HEK293 (cell line): Measurements from ENCODE around the gene CTBP1.

ENCODE experiments used
- CTCF ChIA-PET: fragments of 350-600 bp; formaldehyde crosslinking; extraction: SDS; loops from one replicate; lab custom pipeline; 2021; ENCODE audit warnings: antibody characterized with exemption; lab: Yijun Ruan, JAX
- POLR2A ChIA-PET: fragments of 300-600 bp; formaldehyde crosslinking; extraction: SDS; loops from one replicate; lab custom pipeline; 2020; ENCODE audit warnings: antibody characterized with exemption, inconsistent platforms; lab: Yijun Ruan, JAX
- H3K27ac ChIP-seq: fragments of 200-500 bp; sonication (Bioruptor generic); 2 replicates; pipeline ENCODE4 v1.5.1; 2014; ENCODE audit warnings: low read depth, low read length, control low read depth, inconsistent platforms; ENCODE audit errors: extremely low read depth
- H3K36me3 ChIP-seq, 2 experiments: fragments of 200-500 bp in 1 of 2; sonication (Bioruptor generic) in 1 of 2; 1 replicate in 1 of 2; 2 replicates in 1 of 2; pipeline ENCODE4 v1.5.1; 2014 to 2017; ENCODE audit warnings: inconsistent platforms in 2 of 2, low read length in 2 of 2; ENCODE audit not compliant: control insufficient read depth in 2 of 2, insufficient read depth in 1 of 2
- H3K4me1 ChIP-seq: fragments of 200-500 bp; sonication (Bioruptor generic); 2 replicates; pipeline ENCODE4 v1.5.1; 2014; ENCODE audit warnings: mild to moderate bottlenecking, low read length, inconsistent platforms; ENCODE audit not compliant: control insufficient read depth, insufficient read depth
- H3K4me3 ChIP-seq: 2 replicates; pipeline ENCODE4 v1.5.1; 2011; ENCODE audit warnings: low read depth, mild to moderate bottlenecking, control low read depth, low read length, moderate library complexity
- H3K9me3 ChIP-seq: fragments of 200-500 bp; sonication (Bioruptor generic); 2 replicates; pipeline ENCODE4 v1.5.1; 2014; ENCODE audit warnings: low read depth, low read length, inconsistent platforms; ENCODE audit not compliant: control insufficient read depth, insufficient read depth
- GLIS2 ChIP-seq: fragments of 450-650 bp; formaldehyde crosslinking; IDR thresholded peaks from 2 replicates; pipeline ENCODE4 v1.5.1; 2016; ENCODE audit warnings: missing biosample characterization, missing genetic modification characterization
- KLF16 ChIP-seq: fragments of 450-650 bp; formaldehyde crosslinking; IDR thresholded peaks from 2 replicates; pipeline ENCODE4 v1.5.1; 2017; ENCODE audit warnings: missing biosample characterization, missing genetic modification characterization
- KLF7 ChIP-seq: fragments of 450-650 bp; formaldehyde crosslinking; IDR thresholded peaks from 2 replicates; pipeline ENCODE4 v1.5.1; 2016; ENCODE audit warnings: missing biosample characterization, missing genetic modification characterization, borderline replicate concordance
- PATZ1 ChIP-seq: fragments of 450-650 bp; formaldehyde crosslinking; IDR thresholded peaks from 2 replicates; pipeline ENCODE4 v1.5.1; 2016; ENCODE audit warnings: missing biosample characterization, missing genetic modification characterization
- SETDB1 ChIP-seq: IDR thresholded peaks from one replicate; pipeline ENCODE4 v1.6.1; 2017; ENCODE audit warnings: mild to moderate bottlenecking, low read length, moderate library complexity, mixed read lengths; ENCODE audit not compliant: insufficient read length
- SP7 ChIP-seq: fragments of 450-650 bp; formaldehyde crosslinking; IDR thresholded peaks from 2 replicates; pipeline ENCODE4 v1.5.1; 2016; ENCODE audit warnings: missing biosample characterization, missing genetic modification characterization
- ZBTB17 ChIP-seq: fragments of 450-650 bp; formaldehyde crosslinking; IDR thresholded peaks from 2 replicates; pipeline ENCODE4 v1.5.1; 2016; ENCODE audit warnings: missing biosample characterization, missing genetic modification characterization
- ZBTB20 ChIP-seq: fragments of 450-650 bp; formaldehyde crosslinking; IDR thresholded peaks from 2 replicates; pipeline ENCODE4 v1.5.1; 2016; ENCODE audit warnings: missing biosample characterization, missing genetic modification characterization
- ZBTB21 ChIP-seq: fragments of 450-650 bp; formaldehyde crosslinking; IDR thresholded peaks from 2 replicates; pipeline ENCODE4 v1.5.1; 2017; ENCODE audit warnings: missing biosample characterization, missing genetic modification characterization
- ZIC2 ChIP-seq: fragments of 450-650 bp; formaldehyde crosslinking; IDR thresholded peaks from 2 replicates; pipeline ENCODE4 v1.5.1; 2016; ENCODE audit warnings: missing biosample characterization, missing genetic modification characterization
- ZNF140 ChIP-seq: fragments of 450-650 bp; formaldehyde crosslinking; IDR thresholded peaks from 2 replicates; pipeline ENCODE4 v1.5.1; 2016; ENCODE audit warnings: missing biosample characterization, missing genetic modification characterization
- ZNF221 ChIP-seq: fragments of 450-650 bp; formaldehyde crosslinking; IDR thresholded peaks from 2 replicates; pipeline ENCODE4 v1.5.1; 2017; ENCODE audit warnings: missing biosample characterization, missing genetic modification characterization, borderline replicate concordance
- ZNF335 ChIP-seq: fragments of 450-650 bp; formaldehyde crosslinking; conservative IDR thresholded peaks from 2 replicates; pipeline ENCODE4 v1.5.1; 2016; ENCODE audit warnings: missing biosample characterization, missing genetic modification characterization
- ZNF366 ChIP-seq: fragments of 450-650 bp; formaldehyde crosslinking; conservative IDR thresholded peaks from 2 replicates; pipeline ENCODE4 v1.5.1; 2016; ENCODE audit warnings: missing biosample characterization, missing genetic modification characterization
- ZNF48 ChIP-seq: fragments of 450-650 bp; formaldehyde crosslinking; IDR thresholded peaks from 2 replicates; pipeline ENCODE4 v1.5.1; 2016; ENCODE audit warnings: missing biosample characterization, missing genetic modification characterization
- ZNF585B ChIP-seq: fragments of 450-650 bp; formaldehyde crosslinking; IDR thresholded peaks from 2 replicates; pipeline ENCODE4 v1.5.1; 2016; ENCODE audit warnings: missing biosample characterization, missing genetic modification characterization
- ZNF596 ChIP-seq: fragments of 450-650 bp; IDR thresholded peaks from 2 replicates; pipeline ENCODE4 v1.5.0; 2018; ENCODE audit warnings: missing biosample characterization, mild to moderate bottlenecking, missing genetic modification characterization, moderate library complexity
- ZNF639 ChIP-seq: fragments of 450-650 bp; formaldehyde crosslinking; IDR thresholded peaks from 2 replicates; pipeline ENCODE4 v1.5.1; 2016; ENCODE audit warnings: missing biosample characterization, missing genetic modification characterization
- ZNF658 ChIP-seq: fragments of 450-650 bp; formaldehyde crosslinking; IDR thresholded peaks from 2 replicates; pipeline ENCODE4; 2016; ENCODE audit warnings: missing biosample characterization, missing genetic modification characterization
- ZNF660 ChIP-seq: fragments of 450-650 bp; IDR thresholded peaks from 2 replicates; pipeline ENCODE4 v1.5.1; 2018; ENCODE audit warnings: missing biosample characterization, mild to moderate bottlenecking, missing genetic modification characterization
- ZNF707 ChIP-seq: fragments of 450-650 bp; formaldehyde crosslinking; IDR thresholded peaks from 2 replicates; pipeline ENCODE4 v1.5.1; 2016; ENCODE audit warnings: missing biosample characterization, missing genetic modification characterization
- ZNF837 ChIP-seq: fragments of 450-650 bp; formaldehyde crosslinking; IDR thresholded peaks from 2 replicates; pipeline ENCODE4 v1.5.1; 2016; ENCODE audit warnings: missing biosample characterization, missing genetic modification characterization
- ZSCAN4 ChIP-seq: fragments of 450-650 bp; formaldehyde crosslinking; IDR thresholded peaks from 2 replicates; pipeline ENCODE4 v1.5.1; 2017; ENCODE audit warnings: missing biosample characterization, missing genetic modification characterization

Gene CTBP1

GRCh38 chr4:1211371-1211770 is 37.6 kb downstream of the CTBP1 start:
- no peaks in the 10 kb centered on the region for H3K9me3 ChIP-seq
- no peak overlapping the region for H3K4me3 ChIP-seq
- peaks cover 0 to 52% of the 10 kb centered on the region in 2 experiments; a peak in 1 of 3 replicates for H3K36me3 ChIP-seq
- H3K27ac ChIP-seq: no peak overlapping the region
- TF ChIP-seq ZBTB21 (tag by site-specific recombination): no peak
- no peak for TF ChIP-seq ZNF48 (tag by site-specific recombination)
- TF ChIP-seq ZNF660 (tag by site-specific recombination): no peak
- no peak for TF ChIP-seq PATZ1
- no peak for TF ChIP-seq SETDB1
- TF ChIP-seq ZNF585B: no peak
- TF ChIP-seq ZNF366 (tag by site-specific recombination): no peak
- no peak for TF ChIP-seq ZBTB20 (tag by site-specific recombination)
- ChIA-PET POLR2A (no interaction called here), CTCF (no interaction called here)
- H3K4me1 ChIP-seq: no peaks in the 10 kb centered on the region

GRCh38 chr4:1210971-1211370 is 38.0 kb downstream of the CTBP1 start:
- no peaks in the 10 kb centered on the region for H3K4me1 ChIP-seq
- H3K36me3 ChIP-seq: peaks cover 0 to 48% of the 10 kb centered on the region in 2 experiments; a peak in 1 of 3 replicates
- H3K4me3 ChIP-seq: no peak overlapping the region
- TF ChIP-seq ZNF140 (tag by site-specific recombination): no peak
- TF ChIP-seq SP7 (tag by site-specific recombination): no peak
- TF ChIP-seq ZNF221 (tag by site-specific recombination): no peak
- TF ChIP-seq ZNF658 (tag by site-specific recombination): no peak
- no peak for TF ChIP-seq KLF7 (tag by site-specific recombination)
- no peak for TF ChIP-seq ZNF707 (tag by site-specific recombination)
- no peak for TF ChIP-seq ZBTB17 (tag by site-specific recombination)
- TF ChIP-seq ZNF639: no peak
- ChIA-PET CTCF (no interaction called here), POLR2A (interaction anchor here (0.5 kb wide), 1 partner anchor 28 kb away, joined by 3 read pairs; no protein-coding TSS in a partner anchor)
- no peak overlapping the region for H3K27ac ChIP-seq
- no peaks in the 10 kb centered on the region for H3K9me3 ChIP-seq

DNA sequence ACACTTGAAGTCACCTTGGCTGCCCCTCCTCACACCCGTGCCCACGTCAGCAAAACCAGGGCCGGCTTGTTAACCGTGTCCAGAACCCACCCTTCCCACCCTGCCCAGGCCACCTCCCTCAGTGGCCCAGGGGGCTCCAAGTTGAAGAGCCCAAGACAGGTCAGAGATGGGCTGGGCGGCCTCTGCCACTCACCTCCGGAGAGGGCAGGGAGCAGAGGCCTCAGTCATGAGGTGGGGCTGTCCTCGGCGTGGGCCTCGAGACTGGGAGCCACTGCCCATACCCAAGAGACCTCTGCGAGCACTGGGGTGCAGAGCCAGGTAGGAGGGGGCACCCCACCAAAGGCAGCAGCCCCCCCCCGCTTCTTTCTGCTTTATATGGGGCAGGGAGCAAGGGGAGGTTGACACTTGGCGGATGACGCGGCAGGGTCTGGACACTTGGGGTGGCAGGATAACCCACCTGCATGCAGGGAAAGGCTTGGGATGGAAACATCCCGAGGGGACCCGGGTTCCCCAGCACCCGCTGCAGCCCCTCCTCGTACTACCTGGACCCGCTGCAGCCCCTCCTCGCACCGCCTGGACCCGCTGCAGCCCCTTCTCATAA is 38.6 kb downstream of the CTBP1 start:
- CTCF ChIA-PET: no interaction called here
- H3K4me1 ChIP-seq: no peaks in the 10 kb centered on the region
- POLR2A ChIA-PET: interaction anchor here (0.5 kb wide), 1 partner anchor 27 kb away, joined by 3 read pairs; no protein-coding TSS in a partner anchor
- no peak overlapping the region for H3K4me3 ChIP-seq
- no peaks in the 10 kb centered on the region for H3K9me3 ChIP-seq
- peaks cover 0 to 42% of the 10 kb centered on the region in 2 experiments; a peak in 1 of 3 replicates for H3K36me3 ChIP-seq
- H3K27ac ChIP-seq: no peak overlapping the region
- TF ChIP-seq ZSCAN4 (tag by site-specific recombination) (no peak), ZNF837 (tag by site-specific recombination) (no peak), ZNF596 (tag by site-specific recombination) (no peak), GLIS2 (tag by site-specific recombination) (0 out of 2 replicates have a peak, but pooled peaks have one; percentile 15), KLF16 (no peak), ZNF335 (tag by site-specific recombination) (no peak), ZIC2 (tag by site-specific recombination) (no peak)
